RKO (cell line): ENCODE data around the gene CDC27.
"Not testable (repeated sequence)": the region's sequence is repeated elsewhere in the genome, so short reads cannot be mapped to it uniquely, and the experiment has no call there.

ENCODE experiments used
- DNase-seq: peaks from one replicate; pipeline ENCODE4 v3.0.0-alpha.2; 2016; ENCODE audit warnings: low spot score

Gene CDC27

DNA sequence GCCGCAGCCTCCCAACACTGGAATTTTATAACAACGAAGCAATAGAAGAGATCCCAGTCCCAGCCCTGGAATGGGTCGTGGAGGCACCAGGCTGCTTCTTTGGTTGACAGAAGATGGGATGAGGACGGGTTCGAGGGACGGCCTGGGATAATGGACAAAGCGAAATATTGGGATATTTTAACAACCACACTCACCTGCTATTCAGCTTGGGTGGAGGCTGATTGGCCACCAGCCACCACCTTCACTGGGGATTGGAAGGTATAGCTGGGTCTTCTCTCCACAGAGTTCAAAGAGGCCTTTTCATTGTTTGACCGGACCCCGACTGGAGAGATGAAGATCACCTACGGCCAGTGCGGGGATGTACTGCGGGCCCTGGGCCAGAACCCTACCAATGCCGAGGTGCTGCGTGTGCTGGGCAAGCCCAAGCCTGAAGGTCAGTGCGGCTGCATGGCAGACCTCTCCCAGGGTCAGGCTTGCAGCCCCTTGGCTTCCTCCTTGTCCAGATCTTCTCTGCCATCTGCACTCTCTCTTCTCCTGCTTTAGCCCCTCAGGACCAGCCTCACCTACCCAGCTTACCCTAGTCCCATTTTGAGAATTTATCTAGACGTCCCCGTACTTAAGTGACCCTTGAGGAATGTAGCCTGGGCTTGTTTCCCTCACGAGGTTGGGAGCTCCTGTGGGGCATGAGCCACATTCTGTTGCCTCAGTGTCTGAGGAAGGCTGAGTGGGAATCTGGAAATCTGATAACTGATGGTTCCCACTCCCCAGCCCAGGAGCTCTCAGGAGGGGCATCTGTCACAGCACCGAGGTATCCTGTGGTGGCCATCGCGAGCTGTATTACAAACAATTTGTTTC, 30.8 kb upstream of the CDC27 start:
- DNase-seq, result no peak

GRCh38 chr17:47218896-47219430, 29.9 kb upstream of the CDC27 start:
- no peak for DNase-seq

GRCh38 chr17:47217279-47217678, 28.2 kb upstream of the CDC27 start:
- not testable (repeated sequence) for DNase-seq

DNA sequence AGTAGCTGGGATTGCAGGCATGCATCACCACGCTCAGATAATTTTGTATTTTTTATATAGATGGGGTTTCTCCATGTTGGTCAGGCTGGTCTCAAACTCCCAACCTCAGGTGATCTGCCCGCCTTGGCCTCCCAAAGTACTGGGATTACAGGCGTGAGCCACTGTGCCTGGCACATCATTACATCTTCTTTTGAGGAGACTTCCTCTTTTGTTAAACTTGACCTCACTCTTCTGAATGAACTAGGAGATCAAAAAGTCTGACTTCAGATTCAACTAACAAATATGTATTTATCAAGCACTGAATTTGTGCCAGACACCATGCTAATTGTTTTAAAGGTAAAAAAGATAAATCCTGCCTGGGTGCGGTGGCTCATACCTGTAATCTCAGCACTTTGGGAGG, 27.7 kb upstream of the CDC27 start:
- not testable (repeated sequence) for DNase-seq

DNA sequence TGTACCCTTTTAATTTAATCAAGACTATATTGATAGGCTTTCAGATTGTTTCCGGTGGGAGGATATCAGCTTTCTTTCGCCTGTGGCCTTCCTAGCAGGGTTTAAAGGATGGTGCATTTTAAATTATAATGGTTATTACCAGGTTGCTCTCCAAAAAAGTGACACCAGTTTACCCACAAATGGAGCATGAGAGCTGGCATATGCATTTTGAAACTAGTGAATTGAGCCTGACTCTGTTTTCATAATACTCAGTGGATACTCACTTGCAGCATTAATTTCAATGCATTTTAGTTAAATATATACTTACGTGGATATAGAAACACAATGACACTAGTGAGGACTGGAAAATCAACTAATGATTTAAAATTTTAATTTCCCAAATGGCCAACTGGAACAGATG, 25.8 kb upstream of the CDC27 start:
- no peak for DNase-seq

DNA sequence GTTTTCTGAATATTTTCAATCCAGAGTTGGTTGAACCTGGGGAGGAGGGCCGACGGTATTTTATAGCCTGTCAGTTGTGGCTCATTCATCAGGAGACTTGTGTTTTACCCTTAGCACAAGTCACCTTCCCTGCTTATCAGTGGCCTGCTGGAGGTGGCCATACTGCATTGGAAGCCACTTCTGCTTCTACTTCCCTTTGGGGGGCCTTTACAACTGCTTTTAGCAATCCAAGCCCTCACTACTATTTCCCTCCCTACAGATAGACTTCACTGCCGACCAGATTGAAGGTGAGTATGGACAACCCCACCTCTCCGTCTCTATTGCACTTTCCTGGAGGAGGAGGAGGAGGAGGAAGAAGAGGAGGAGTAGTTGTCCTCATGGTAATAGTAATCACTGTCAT, 24.4 kb upstream of the CDC27 start:
- DNase-seq, result no peak

- no peak for DNase-seq
Measured at GRCh38 chr17:47212458-47212857, 23.4 kb upstream of the CDC27 start.

DNA sequence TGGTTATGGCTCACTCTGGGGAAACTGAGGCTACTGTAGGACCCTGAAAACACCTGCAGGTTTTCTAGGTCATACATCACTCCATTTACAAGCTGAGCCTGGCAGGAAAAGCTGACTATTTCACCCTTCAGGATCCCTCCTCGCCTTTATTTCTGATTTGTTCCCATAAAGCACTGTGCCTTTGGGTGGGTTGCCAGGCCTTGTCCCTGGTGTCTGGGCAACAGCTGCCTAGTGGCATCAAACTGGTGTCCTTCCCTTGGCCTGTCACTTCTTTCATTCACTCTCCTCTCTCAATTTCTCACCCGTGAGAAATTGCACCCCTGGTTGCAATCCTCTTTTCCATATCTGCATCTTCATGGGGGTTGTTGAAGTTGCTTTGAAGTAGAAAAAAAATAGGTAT, 21.7 kb upstream of the CDC27 start:
- DNase-seq, result no peak

DNA sequence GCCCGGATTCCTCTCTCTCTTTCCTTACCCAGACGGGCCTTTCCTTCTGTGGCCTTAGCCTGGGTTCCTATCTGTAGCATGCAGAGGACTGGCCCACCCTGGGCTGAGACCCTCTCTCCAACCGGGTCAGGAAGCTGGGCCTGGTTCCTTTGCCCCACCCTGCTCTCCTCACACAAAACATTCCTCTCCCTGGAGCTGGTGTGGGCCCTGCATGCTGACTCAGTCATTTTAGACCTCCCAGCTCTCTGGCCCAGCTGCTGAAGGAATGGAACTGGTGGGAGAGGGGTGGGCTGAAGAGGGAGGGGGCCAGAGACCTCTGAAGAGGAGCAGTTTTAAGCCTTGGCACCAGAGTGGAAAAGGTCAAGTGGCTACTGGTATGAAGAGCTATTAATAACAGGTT, 21.0 kb upstream of the CDC27 start:
- DNase-seq, result no peak

DNA sequence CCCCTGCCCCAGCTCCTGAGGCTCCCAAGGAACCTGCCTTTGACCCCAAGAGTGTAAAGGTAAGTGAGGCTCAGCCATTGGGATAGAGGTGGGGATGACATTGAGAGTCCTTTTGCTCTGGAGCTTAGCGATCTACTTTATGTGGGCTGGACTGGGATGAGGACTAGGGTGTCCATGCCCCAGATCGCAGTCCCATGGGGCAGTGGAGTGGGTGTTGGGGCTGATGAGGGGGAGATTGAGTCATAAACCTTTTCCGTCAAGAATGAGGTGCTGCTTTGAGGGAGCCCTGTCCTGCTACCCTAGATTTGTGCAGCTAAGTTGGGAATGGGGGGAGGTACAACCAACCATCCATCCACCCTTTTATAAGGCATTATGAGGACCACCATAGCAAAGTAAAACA, 20.4 kb upstream of the CDC27 start:
- no peak for DNase-seq

- no peak for DNase-seq
Measured at GRCh38 chr17:47208744-47209488, 19.8 kb upstream of the CDC27 start, which contains the start of gene MYL4. MYL4 (plus strand) TSS chr17:47209348; CDS start chr17:47209423, 75 bp downstream.

GRCh38 chr17:47207143-47208067, 18.3 kb upstream of the CDC27 start:
- DNase-seq, result no peak

DNA sequence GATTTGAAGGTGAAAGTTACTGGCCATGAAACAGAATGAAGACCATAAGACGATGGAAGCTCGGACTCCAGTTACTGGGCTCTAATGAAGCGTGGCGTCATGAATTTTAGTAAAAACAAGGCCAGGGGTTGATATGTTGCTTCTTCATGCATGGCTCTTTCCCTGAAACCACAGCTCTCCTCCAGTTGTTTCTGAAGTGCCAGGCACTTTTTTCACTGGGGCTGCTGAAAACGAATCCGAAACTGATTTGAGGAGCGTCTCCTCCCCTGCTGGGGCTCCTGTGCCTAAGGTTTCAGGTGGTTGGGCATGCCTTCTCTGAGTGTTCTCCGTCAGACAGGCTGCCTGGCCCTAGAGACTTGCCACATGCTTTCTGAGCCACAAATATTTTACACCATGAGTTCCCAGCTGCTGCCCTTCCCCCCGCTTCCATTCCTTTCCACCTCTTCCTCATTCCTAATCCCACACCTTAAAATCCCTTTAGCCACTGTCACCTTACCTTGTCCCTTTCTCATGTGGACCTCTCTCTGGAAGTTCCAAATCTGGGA, 16.4 kb upstream of the CDC27 start:
- DNase-seq, result no peak

GRCh38 chr17:47204722-47205418, 15.8 kb upstream of the CDC27 start:
- no peak for DNase-seq

DNA sequence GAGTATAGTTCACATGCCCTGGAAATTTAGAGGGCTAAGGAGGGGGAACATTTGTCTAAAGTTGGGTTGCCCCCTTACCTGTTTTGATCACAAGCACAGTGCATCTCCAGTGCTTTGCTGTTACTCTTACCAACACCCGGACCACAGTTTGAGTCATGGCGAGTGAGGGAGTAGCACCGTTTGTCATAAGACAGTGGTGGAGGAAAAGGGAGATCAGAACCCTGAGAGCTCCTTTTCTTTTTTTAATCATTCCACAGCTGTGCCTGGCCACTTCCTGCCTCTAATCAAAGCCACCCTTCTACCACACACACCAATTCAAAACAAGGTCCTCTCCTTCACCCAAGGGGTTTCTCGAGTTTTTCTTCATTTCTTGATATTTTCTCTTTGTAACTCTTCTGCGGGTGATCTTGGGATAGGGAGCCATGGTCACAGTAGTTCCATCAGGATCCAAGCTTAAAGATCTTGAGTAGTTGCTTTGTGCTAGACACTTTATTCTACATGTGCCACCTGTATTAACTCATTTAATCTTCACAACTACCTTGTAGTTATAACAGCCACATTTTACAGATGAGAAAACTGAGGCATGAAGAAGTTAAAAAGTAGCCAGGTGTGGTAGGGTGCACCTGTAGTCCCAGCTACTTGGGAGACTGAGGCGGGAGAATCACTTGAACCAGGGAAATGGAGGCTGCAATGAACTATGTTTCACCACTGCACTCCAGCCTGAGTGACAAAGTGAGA, 15.1 kb upstream of the CDC27 start:
- no peak for DNase-seq

DNA sequence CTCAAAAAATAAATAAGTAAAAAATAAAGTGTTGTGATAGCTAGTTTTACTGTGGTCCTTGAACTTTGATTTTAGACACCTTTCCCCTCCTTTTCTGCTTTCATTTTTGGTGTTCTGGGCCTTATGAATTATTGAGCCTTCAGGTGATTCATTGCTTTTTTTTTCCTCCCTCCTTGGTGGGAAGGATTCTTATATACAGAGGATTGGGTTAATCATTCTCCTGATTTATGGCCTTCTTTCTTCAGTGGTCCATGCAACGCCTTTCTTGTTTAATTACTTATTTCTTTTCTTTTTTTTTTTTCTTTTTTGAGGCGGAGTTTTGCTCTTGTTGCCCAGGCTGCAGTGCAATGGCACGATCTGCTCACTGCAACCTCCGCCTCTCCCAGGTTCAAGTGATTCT, 12.1 kb upstream of the CDC27 start:
- no peak for DNase-seq

DNA sequence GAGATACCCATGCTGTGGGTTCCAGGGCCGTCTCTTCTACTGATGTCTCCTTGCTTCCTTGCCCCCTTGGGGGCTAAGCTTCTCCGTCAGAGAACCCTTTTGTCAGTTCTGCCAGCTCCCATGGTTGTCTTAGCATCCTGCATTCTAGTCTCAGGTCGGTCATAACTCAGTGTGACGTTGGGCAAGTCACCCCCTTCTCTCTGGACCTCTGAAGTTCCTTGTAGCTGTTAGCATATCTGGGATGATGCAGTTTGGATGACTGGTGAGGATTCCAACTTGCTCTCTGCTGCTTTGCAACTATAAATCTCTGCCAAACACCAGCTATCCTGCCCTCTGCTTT, 11.2 kb upstream of the CDC27 start:
- no peak for DNase-seq

DNA sequence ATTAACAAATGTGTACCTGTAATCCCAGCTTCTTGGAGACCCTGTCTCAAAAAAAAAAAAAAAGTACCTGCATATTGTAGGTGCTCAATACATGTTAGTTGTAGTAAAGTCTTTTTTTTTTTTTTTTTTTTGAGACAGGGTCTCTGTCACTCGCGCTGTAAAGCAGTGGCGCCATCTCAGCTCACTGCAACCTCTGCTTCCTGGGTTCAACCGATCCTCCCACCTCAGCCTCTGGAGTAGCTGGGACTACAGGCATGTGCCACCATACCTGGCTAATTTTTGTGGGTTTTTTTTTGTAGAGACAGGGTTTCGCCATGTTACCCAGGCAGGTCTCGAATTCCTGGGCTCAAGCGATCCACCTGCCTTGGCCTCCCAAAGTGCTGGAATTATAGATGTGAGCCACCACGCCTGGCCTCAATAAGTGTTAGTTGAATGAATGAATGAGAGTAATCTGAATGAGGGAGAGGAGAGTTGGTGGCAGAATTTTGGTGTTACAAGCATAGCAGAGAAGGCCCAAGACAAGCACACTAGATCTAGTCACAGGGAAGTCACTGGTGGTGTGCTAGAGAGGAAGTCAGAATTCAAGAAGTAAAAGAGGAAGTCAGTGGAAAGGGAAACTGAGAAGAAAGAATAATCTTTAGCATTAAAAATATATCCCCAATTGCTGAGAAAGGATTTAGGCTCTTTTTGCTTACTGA, 10.7 kb upstream of the CDC27 start:
- DNase-seq, result no peak

DNA sequence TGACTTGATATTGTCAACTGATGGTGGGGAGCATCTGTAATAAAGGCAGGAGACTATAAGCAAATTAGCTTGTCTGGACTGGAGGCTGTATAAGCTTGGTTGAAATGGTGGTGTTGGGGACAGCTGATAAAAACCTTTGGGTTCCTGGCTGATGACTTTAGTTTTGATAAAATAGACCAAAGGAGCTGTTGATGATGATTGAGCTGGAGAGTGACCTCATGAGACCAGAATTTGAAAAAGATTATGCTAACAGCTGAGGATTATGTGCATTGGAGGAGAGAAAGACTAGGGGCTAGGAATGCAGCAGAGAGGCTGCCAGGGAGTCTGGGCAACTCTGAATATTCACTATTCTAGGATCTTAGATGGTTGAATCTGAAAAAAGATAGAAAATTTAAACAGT, 8.7 kb upstream of the CDC27 start:
- no peak for DNase-seq
